GM12878 (cell line): ENCODE results near the gene SYNGR2. TPM values are rescaled to one million over a fixed set of nuclear protein-coding genes. Genes with fewer than 3 reads are reported as not detected.

Experiments
- ATAC-seq: fragments of 200-7000 bp; cut with Tn5 transposase; 3 replicates; pipeline ENCODE4 v1.9.1; 2020; ENCODE audit warnings: mild to moderate bottlenecking, moderate library complexity
- BruUV-seq: library from RNA; stranded (reverse); fragments of 400-500 nt; replicated peaks from 2 replicates; lab custom pipeline; 2021; lab: Mats Ljungman, UMichigan
- CTCF ChIA-PET: fragments of 300-600 bp; sonication (Branson Sonifier 250); formaldehyde crosslinking; extraction: SDS; loops from one replicate; lab custom pipeline; 2021; ENCODE audit warnings: inconsistent platforms; lab: Yijun Ruan, JAX
- POLR2A ChIA-PET: fragments of 350-600 bp; formaldehyde crosslinking; extraction: SDS; loops from one replicate; lab custom pipeline; 2021; ENCODE audit warnings: inconsistent platforms; lab: Charles Lee
- RAD21 ChIA-PET: fragments of 300-600 bp; sonication (Branson Sonifier 250); formaldehyde crosslinking; loops from one replicate; lab custom pipeline; 2023; ENCODE audit warnings: antibody characterized with exemption; ENCODE audit not compliant: unreplicated experiment; lab: Charles Lee
- SMC1A ChIA-PET: fragments of 300-600 bp; sonication (Branson Sonifier 250); formaldehyde crosslinking; loops from one replicate; lab custom pipeline; 2023; ENCODE audit not compliant: unreplicated experiment, uncharacterized antibody; lab: Charles Lee
- DNase-seq: peaks from one replicate; pipeline ENCODE4 v3.0.0-alpha.2; 2011; ENCODE audit warnings: low read depth, low spot score
- FAIRE-seq: peaks from 3 replicates; lab custom pipeline; 2011; peaks lifted over from hg19 to GRCh38; lab: Jason Lieb, UNC
- H2AFZ ChIP-seq: 2 replicates; pipeline ENCODE4 v1.6.0; 2011; ENCODE audit warnings: low read depth, low read length, control low read depth; ENCODE audit not compliant: control insufficient read depth
- H3K27ac ChIP-seq: 2 replicates; pipeline ENCODE4 v1.5.1; 2011; ENCODE audit warnings: control low read depth; ENCODE audit not compliant: control insufficient read depth, insufficient read depth
- H3K27me3 ChIP-seq, 2 experiments: replicated peaks in 1 of 2; 2 replicates each; pipeline versions ENCODE4 v1.6.0 to v1.6.1; 2011; ENCODE audit warnings: low read length in 1 of 2; ENCODE audit not compliant: control insufficient read depth in 2 of 2, insufficient read depth in 2 of 2
- H3K36me3 ChIP-seq, 2 experiments: 2 replicates each; pipeline ENCODE4 v1.5.1; 2011; ENCODE audit warnings: low read length in 1 of 2; ENCODE audit not compliant: control insufficient read depth in 2 of 2, insufficient read depth in 2 of 2
- H3K4me1 ChIP-seq: 2 replicates; pipeline ENCODE4 v1.6.1; 2011; ENCODE audit warnings: mild to moderate bottlenecking, low read length, moderate library complexity, mixed read lengths; ENCODE audit not compliant: control insufficient read depth, insufficient read depth
- H3K4me2 ChIP-seq: 2 replicates; pipeline ENCODE4 v1.6.0; 2011; ENCODE audit warnings: control low read depth; ENCODE audit not compliant: control insufficient read depth, insufficient read depth
- H3K4me3 ChIP-seq: fragments of 200-600 bp; sonication (generic); 2 replicates; pipeline ENCODE4 v1.5.1; 2016
- H3K79me2 ChIP-seq: 2 replicates; pipeline ENCODE4 v1.6.0; 2011; ENCODE audit warnings: low read length; ENCODE audit not compliant: control insufficient read depth, insufficient read depth
- H3K9ac ChIP-seq: 2 replicates; pipeline ENCODE4 v1.8.0; 2011; ENCODE audit warnings: low read length, control low read depth, mixed read lengths; ENCODE audit not compliant: control insufficient read depth, insufficient read depth
- H3K9me3 ChIP-seq: replicated peaks from 3 replicates; pipeline ENCODE4 v1.5.1; 2011; ENCODE audit warnings: mild to moderate bottlenecking, low read length; ENCODE audit not compliant: control insufficient read depth, insufficient read depth
- H4K20me1 ChIP-seq: 2 replicates; pipeline ENCODE4 v1.6.0; 2011; ENCODE audit not compliant: control insufficient read depth, insufficient read depth
- CBX3 ChIP-seq: fragments of 200-600 bp; sonication (generic); IDR thresholded peaks from 2 replicates; pipeline ENCODE4 v1.6.1; 2016; ENCODE audit warnings: low read depth, borderline replicate concordance
- CBX5 ChIP-seq: sonication (generic); IDR thresholded peaks from 2 replicates; pipeline ENCODE4 v1.6.1; 2016; ENCODE audit warnings: low read depth, moderate library complexity, mild to moderate bottlenecking, inconsistent platforms
- EED ChIP-seq: sonication (generic); IDR thresholded peaks from 2 replicates; pipeline ENCODE4 v1.6.1; 2016; ENCODE audit warnings: antibody characterized with exemption, low read depth
- MYC ChIP-seq: IDR thresholded peaks from 2 replicates; pipeline ENCODE4 v1.6.1; 2011; ENCODE audit warnings: mild to moderate bottlenecking, low read length, moderate library complexity, inconsistent platforms; ENCODE audit not compliant: insufficient read depth, insufficient replicate concordance, insufficient read length, severe bottlenecking
- NFYB ChIP-seq: IDR thresholded peaks from 2 replicates; pipeline ENCODE4 v1.6.1; 2011; ENCODE audit warnings: low read depth, mild to moderate bottlenecking, low read length, improper control_type of control experiment, moderate library complexity; ENCODE audit not compliant: insufficient read depth
- POLR2AphosphoS2 ChIP-seq: IDR thresholded peaks from 2 replicates; pipeline ENCODE4 v1.6.1; 2011; ENCODE audit warnings: low read depth, mild to moderate bottlenecking, low read length, improper control_type of control experiment, moderate library complexity
- POU2F2 ChIP-seq: IDR thresholded peaks from 3 replicates; pipeline ENCODE4 v1.6.1; 2011; ENCODE audit warnings: low read depth, mild to moderate bottlenecking, low read length, borderline replicate concordance
- SIN3A ChIP-seq: IDR thresholded peaks from 2 replicates; pipeline ENCODE4 v1.6.1; 2012; ENCODE audit warnings: low read depth, low read length, improper control_type of control experiment
- SP1 ChIP-seq: IDR thresholded peaks from one replicate; pipeline ENCODE4 v1.6.1; 2011; ENCODE audit warnings: low read depth, low read length
- STAT1 ChIP-seq: fragments of 450-650 bp; conservative IDR thresholded peaks from 2 replicates; pipeline ENCODE4 v1.6.1; 2014; ENCODE audit warnings: antibody characterized with exemption, mild to moderate bottlenecking
- WGBS: methylation state at CpG from one replicate; pipeline ENCODE4 v1.1.6; 2016; ENCODE audit warnings: low lambda C conversion rate; ENCODE audit not compliant: insufficient replicate concordance, insufficient coverage; ENCODE audit errors: missing lambda C conversion rate; 5-methylcytosine and 5-hydroxymethylcytosine counted together
- in situ Hi-C: fragments of 300-500 bp; cut with MboI; formaldehyde crosslinking; loops from 9 replicates; pipeline ENCODE4 v1.14.3; 2018; ENCODE audit warnings: mixed read lengths
- intact Hi-C: fragments of 100-400 bp; cut with micrococcal nuclease; formaldehyde crosslinking; loops from one replicate; pipeline ENCODE4 v1.14.2; 2022; ENCODE audit not compliant: unreplicated experiment
- polyA plus RNA-seq, 11 experiments: library from polyadenylated mRNA; depleted of rRNA in 4 of 11; unstranded in 6 of 11; stranded (reverse) in 5 of 11; fragments of >200 nt; fragmentation: Nextera tagmentation in 4 of 11; fragmentation: Illumina TruSeq in 1 of 11; extraction: Ambion mirVana in 4 of 11; extraction: Trizol in 1 of 11; gene quantifications; 1 replicate in 1 of 11; 2 replicates in 10 of 11; pipeline versions ENCODE4 v1.2.1 to v1.2.3, GENCODE V29; 2011 to 2016; ENCODE audit warnings: inconsistent platforms in 2 of 11, missing spikeins in 2 of 11, low read depth in 1 of 11
- total RNA-seq, 4 experiments: library from RNA; depleted of rRNA in 3 of 4; stranded (reverse); fragments of >200 nt in 3 of 4; fragmentation: Illumina TruSeq in 1 of 4; extraction: Trizol in 1 of 4; gene quantifications; 2 replicates each; pipeline versions ENCODE4 v1.2.1 to v1.2.3, GENCODE V29; 2013 to 2021
- TF ChIP-seq, protein P1 (sequence below): fragments of 450-650 bp; IDR thresholded peaks from 2 replicates; pipeline ENCODE4 v1.6.1; 2017; ENCODE audit warnings: antibody characterized with exemption, mild to moderate bottlenecking, moderate library complexity
- TF ChIP-seq, protein P2 (sequence below): IDR thresholded peaks from 2 replicates; pipeline ENCODE4 v1.6.1; 2012; ENCODE audit warnings: low read length, inconsistent platforms
- TF ChIP-seq, protein P3 (sequence below): IDR thresholded peaks from 2 replicates; pipeline ENCODE4 v1.6.1; 2011; ENCODE audit warnings: low read depth, low read length, improper control_type of control experiment, borderline replicate concordance
- TF ChIP-seq, protein P4 (sequence below): IDR thresholded peaks from 2 replicates; pipeline ENCODE4 v1.6.1; 2011; ENCODE audit warnings: low read depth, mild to moderate bottlenecking, low read length, moderate library complexity, borderline replicate concordance; ENCODE audit errors: extremely low read depth

Gene SYNGR2
- total and polyA plus RNA-seq, 10 of the 15 experiments (the other 5 are each of a cell fraction or from before 2014, with no cell fraction given), result 4.4 to 529 (median 261) TPM

DNA sequence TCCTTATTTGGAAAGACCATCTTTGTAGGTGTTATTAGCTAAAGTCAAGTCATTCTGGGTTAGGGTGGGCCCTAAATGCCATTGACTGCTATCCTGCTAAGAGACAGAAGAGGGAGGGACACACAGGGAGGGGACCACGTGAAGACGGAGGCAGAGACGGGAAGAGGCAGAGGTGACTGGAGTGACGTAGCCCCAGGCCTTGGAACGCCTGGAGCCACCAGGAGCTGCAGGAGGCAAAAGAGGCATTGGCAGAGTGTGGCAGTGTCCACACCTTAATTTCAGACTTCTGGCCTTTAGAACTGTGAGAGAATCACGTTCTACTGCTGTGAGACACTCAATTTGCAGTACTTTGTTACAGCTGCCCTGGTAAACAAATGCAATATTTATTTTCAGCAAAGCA lies 32.1 kb downstream of the SYNGR2 start:
- H2AFZ ChIP-seq, result no peak overlapping the region
- ATAC-seq (no peak), DNase-seq (no peak), FAIRE-seq (no peak)
- H3K9ac ChIP-seq, result no peak overlapping the region
- H3K9me3 ChIP-seq, result no peaks in the 10 kb centered on the region; the same call in 2 of the 3 replicates
- ChIA-PET SMC1A (no interaction called here), POLR2A (interaction anchor here (0.6 to 1.1 kb wide), 4 partner anchors 9 to 88 kb away, joined by 3 to 4 read pairs (median 3); no protein-coding TSS in a partner anchor), CTCF (interaction anchor here (1.2 kb wide), 1 partner anchor 50 kb away, joined by 4 read pairs; no protein-coding TSS in a partner anchor), RAD21 (interaction anchor here (0.9 kb wide), 1 partner anchor 9 kb away, joined by 3 read pairs; no protein-coding TSS in a partner anchor)
- no TSS peak for BruUV-seq
- peaks cover 7% of the 10 kb centered on the region for H3K4me1 ChIP-seq
- no peak overlapping the region for H3K4me3 ChIP-seq
- no peak overlapping the region for H3K4me2 ChIP-seq
- TF ChIP-seq, protein P1, sequence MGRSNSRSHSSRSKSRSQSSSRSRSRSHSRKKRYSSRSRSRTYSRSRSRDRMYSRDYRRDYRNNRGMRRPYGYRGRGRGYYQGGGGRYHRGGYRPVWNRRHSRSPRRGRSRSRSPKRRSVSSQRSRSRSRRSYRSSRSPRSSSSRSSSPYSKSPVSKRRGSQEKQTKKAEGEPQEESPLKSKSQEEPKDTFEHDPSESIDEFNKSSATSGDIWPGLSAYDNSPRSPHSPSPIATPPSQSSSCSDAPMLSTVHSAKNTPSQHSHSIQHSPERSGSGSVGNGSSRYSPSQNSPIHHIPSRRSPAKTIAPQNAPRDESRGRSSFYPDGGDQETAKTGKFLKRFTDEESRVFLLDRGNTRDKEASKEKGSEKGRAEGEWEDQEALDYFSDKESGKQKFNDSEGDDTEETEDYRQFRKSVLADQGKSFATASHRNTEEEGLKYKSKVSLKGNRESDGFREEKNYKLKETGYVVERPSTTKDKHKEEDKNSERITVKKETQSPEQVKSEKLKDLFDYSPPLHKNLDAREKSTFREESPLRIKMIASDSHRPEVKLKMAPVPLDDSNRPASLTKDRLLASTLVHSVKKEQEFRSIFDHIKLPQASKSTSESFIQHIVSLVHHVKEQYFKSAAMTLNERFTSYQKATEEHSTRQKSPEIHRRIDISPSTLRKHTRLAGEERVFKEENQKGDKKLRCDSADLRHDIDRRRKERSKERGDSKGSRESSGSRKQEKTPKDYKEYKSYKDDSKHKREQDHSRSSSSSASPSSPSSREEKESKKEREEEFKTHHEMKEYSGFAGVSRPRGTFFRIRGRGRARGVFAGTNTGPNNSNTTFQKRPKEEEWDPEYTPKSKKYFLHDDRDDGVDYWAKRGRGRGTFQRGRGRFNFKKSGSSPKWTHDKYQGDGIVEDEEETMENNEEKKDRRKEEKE, result no peak
- TF ChIP-seq, protein P2, sequence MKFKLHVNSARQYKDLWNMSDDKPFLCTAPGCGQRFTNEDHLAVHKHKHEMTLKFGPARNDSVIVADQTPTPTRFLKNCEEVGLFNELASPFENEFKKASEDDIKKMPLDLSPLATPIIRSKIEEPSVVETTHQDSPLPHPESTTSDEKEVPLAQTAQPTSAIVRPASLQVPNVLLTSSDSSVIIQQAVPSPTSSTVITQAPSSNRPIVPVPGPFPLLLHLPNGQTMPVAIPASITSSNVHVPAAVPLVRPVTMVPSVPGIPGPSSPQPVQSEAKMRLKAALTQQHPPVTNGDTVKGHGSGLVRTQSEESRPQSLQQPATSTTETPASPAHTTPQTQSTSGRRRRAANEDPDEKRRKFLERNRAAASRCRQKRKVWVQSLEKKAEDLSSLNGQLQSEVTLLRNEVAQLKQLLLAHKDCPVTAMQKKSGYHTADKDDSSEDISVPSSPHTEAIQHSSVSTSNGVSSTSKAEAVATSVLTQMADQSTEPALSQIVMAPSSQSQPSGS, result no peak
- TF ChIP-seq NFYB (no peak), SP1 (no peak), MYC (no peak), EED (no peak), CBX5 (no peak), POLR2AphosphoS2 (no peak), STAT1 (no peak), CBX3 (no peak), POU2F2 (no peak), SIN3A (no peak)
- TF ChIP-seq, protein P3, sequence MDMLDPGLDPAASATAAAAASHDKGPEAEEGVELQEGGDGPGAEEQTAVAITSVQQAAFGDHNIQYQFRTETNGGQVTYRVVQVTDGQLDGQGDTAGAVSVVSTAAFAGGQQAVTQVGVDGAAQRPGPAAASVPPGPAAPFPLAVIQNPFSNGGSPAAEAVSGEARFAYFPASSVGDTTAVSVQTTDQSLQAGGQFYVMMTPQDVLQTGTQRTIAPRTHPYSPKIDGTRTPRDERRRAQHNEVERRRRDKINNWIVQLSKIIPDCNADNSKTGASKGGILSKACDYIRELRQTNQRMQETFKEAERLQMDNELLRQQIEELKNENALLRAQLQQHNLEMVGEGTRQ, result no peak
- TF ChIP-seq, protein P4, sequence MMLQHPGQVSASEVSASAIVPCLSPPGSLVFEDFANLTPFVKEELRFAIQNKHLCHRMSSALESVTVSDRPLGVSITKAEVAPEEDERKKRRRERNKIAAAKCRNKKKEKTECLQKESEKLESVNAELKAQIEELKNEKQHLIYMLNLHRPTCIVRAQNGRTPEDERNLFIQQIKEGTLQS, result no peak
- H3K36me3 ChIP-seq, result peaks cover 13 to 15% of the 10 kb centered on the region in 2 experiments; a peak in 3 of 4 replicates
- intact Hi-C loops, result no loop called here
- in situ Hi-C loops, result no loop called here
- no peaks in the 10 kb centered on the region for H4K20me1 ChIP-seq
- H3K27me3 ChIP-seq, result no peaks in the 10 kb centered on the region
- peaks cover 2% of the 10 kb centered on the region for H3K79me2 ChIP-seq
- H3K27ac ChIP-seq, result no peak overlapping the region
- WGBS, result 82% methylated on average over 6 of the region's 6 CpGs
